HS-5 (cell line): Measurements from ENCODE around the gene TAPBP.
A peak's percentile ranks its signal among the peaks of the same experiment; 100 is the strongest.
"Not testable (repeated sequence)": the region's sequence is repeated elsewhere in the genome, so short reads cannot be mapped to it uniquely, and the experiment has no call there.

Experiments used
- DNase-seq: peaks from one replicate; pipeline ENCODE4 v3.0.0-alpha.2; 2012; ENCODE audit warnings: low read depth

The TAPBP gene

DNA sequence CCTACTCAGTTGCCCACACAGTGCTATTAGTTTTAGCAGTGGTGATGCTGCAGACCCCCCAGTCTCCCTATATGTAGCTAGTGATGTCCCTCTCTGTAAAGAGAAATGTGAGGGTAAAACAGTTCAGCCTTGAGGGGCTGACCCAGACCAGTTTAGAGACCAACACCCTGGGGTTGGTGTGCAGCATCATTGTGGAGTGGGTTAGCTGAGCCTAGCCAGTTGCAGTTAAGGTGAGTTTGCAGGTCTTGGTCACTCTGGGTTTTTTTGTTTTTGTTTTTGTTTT, 37.4 kb downstream of the TAPBP start:
- no peak for DNase-seq

DNA sequence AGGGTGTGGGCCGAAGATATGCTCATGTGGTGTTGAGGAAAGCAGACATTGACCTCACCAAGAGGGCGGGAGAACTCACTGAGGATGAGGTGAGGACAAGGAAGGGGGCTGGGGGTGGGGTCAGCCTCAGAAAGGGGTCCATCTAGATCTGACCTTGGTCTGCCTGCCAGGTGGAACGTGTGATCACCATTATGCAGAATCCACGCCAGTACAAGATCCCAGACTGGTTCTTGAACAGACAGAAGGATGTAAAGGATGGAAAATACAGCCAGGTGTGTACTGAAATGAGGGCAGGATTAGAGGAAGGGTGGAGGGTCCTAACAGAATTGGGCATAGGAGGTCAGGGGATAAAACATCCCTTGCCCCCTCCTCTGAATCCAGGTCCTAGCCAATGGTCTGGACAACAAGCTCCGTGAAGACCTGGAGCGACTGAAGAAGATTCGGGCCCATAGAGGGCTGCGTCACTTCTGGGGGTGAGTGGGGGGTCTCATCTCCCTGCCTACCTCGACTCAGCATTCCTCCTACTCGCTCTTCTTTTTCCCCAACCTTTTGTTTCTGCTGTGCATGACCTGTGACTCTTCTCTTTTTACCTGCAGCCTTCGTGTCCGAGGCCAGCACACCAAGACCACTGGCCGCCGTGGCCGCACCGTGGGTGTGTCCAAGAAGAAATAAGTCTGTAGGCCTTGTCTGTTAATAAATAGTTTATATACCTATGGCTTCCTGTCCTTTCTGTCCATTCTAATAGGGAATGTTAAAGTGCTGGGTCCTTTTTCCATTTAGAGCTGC, 37.9 kb downstream of the TAPBP start:
- not testable (repeated sequence) for DNase-seq

DNA sequence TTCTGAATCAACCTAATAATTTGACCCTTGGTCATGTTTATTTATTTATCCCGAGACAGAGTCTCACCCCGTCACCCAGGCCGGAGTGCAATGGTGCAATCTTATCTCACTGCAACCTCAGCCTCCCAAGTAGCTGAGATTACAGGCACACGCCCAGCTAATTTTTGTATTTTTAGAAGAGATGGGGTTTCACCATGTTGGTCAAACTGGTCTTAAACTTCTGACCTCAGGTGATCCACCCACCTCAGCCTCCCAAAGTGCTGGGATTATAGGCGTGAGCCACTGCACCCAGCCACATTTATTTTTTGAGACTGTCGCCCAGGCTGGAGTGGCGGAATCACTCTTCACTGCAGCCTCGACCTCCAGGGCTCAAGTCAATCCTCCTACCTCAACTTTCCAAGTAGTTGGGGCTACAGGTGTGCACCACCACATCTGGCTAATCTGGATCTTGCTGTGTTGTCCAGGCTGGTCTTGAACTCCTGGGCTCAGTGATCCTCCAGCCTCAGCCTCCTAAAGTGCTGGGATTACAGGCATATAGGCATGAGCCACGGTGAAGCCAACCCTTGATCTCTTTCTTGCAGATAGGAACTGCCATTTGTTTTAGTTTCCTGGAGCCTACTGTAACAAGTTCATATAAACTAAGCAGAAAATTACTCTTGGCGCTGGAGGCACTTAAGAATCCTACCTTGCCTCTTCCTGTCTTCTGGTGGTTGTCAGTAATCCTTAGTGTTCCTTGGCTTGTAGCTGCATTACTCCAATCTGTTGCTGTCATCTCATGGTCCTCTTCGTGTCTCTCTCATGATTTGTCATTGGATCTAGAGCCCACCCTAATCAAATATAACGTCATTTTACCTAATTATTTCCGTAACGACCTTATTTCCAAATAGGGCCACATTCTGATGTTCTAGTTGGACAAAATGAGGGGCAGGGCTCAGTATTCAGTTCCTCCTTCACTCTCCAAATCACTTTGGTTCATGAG, 39.7 kb downstream of the TAPBP start:
- DNase-seq: no peak

DNA sequence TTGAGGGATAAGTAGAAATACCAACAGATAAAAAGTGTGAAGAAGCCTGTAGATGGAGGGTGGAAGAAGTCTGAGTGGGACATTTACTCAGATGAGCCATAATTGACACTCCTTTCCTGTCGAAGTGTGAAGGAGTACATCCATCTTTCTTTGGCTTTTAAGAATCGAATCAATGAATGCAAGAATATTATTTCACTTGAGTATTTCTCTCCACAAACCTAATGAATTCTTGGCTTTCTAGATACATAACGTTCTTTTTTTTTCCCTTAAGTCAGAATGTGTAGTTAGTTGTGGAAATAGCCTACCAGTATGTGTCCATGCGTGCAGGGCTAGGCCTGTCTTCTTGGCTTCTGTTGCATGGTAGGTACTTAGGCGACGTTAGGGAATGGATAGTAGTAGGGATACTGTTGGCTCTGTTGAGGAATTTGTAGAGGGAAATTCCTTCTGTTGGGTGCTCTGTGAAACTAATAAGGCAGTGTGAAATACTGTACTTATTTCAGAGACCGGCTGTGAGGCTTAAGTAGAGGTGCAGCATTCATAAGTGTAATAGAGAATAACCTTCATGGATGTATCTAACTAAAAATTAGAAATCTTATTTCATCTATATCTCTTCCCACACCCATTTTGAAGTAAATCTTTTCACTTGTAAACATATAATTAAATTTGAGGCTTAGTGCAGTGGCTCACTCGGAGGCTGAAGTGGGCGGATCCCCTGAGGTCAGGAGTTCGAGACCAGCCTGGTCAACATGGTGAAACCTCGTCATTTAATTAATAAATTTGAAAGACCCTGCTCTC, 40.6 kb downstream of the TAPBP start:
- DNase-seq: no peak

DNA sequence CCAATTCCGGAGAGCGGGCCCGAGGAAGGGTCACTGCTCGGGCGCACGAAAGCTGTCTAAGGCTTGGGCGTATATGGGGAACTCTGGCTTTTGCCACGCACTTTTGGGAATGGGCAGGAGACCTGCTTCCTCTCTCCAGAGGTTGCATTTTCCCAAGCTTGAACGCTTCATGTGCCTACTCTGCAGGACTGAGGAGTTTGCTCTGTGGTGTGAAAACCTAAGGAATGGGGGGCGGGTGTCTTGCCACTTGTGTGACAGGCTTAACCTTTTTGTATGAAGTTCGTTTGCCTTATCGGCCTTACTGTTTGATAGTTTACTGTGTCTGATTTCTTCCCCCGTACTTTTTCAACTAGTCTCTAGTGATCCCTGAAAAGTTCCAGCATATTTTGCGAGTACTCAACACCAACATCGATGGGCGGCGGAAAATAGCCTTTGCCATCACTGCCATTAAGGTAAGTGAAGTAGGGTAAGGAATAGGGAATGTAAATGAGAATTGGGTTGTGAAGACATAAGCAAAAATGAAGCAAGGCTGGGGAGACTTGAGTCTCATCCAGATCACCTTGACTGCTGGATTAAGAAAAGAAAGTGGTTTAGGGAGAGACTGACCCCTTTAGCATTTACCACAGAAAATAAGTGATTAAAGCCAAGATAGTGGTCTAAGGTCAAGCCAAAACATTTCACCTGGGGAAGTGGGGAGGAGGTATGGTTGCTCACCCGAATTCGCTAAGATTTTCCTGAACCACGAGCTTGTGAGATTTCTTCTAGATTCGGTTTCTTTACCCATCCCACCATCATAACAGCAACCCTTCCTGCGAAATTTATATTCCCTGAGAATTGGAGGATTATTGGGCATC, 41.4 kb downstream of the TAPBP start:
- no peak for DNase-seq

DNA sequence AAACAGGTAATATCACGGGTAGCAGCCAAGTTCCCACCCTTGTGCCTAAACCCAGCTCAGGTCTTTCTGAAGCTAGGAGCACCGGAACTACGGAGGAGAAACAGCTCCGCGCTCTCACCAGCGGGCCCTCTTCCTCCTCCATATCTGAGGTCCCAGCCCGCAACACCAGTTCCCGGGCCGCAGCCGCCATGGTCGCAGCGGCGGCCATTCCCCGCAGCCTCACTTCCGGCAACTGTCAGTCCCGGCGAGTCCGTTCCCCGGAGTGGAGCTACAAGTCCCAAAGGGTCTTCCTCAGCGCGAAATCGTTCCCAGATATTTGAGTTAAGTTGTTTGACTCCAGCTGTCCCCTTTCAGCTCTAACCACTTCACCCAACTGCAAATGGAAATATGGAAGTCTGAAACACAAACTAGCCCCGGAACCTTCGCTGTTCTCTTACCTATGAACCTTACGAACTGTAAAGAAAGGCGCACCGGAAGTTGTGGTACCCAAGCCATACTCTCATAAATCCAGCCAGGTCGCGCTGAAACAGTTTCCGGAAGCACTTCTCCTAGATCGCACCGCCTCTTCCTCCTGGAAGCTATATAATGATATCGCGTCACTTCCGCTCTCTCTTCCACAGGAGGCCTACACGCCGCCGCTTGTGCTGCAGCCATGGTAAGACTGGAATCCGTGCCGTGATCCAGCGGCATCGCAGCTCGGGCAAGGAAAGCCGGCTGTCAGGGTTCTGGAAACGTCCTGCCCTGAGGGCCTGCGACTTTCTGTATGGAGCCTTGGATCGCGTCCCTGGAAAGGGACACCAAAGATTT, 42.2 kb downstream of the TAPBP start, which contains the start of the genes RPS18 and VPS52:
Gene RPS18, plus strand, starts transcription at position 608 of the 807 bp plus-strand sequence. Its CDS starts 45 bp downstream, at position 653.
Gene VPS52, minus strand, starts transcription at position 409 of the 807 bp plus-strand sequence. Its CDS starts 201 bp downstream, at position 208.
- DNase-seq: peak; percentile 98

DNA sequence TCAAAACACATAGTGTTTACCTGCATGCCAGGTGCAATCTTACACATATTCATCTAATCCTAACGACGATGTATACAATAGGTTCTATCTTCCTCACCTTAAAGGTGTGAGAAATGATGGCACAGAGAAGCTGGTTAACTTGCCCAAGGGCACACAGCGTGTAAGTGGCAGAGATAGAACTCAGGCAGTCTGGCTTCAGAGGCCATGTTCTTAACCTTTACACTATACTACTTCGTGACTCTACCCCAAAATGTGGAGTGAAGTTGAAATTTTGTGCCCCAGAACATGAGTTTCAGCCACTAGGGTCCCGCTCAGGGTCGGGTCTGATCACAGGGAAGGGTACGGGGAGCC, 42.8 kb downstream of the TAPBP start:
- DNase-seq: no peak

DNA sequence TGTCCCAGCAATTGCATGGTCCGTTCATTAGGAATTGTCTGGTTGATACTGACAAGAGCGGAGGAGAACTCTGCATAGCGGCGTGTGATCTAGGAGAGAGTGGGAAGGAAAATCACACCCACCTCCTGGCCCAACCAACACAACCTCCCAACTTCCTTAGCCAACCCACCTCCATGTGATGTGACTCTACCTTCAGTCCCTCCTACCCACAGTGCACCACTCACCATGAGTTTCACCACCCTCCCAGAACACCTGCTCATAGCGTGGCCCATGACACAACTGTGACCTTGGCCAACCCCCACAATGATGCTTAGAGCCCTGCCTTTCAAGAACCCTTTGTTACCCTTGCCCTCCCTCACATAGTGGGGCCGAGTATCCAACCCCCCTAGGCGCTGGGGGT, 49.9 kb downstream of the TAPBP start:
- no peak for DNase-seq

DNA sequence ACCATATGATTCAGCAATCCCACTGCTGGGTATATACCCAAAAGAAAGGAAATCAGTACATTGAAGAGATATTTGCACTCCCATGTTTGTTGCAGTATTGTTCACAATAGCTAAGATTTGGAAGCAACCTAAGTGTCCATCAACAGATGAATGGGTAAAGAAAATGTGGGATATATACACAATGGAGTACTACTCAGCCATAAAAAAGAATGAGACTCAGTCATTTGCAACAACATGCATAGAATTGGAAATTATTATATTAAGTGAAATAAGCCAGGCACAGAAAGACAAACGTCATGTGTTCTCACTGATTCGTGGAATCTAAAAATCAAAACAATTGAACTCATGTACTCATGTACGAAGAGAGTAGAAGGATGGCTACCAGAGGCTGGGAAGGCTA, 51.4 kb downstream of the TAPBP start:
- not testable (repeated sequence) for DNase-seq

DNA sequence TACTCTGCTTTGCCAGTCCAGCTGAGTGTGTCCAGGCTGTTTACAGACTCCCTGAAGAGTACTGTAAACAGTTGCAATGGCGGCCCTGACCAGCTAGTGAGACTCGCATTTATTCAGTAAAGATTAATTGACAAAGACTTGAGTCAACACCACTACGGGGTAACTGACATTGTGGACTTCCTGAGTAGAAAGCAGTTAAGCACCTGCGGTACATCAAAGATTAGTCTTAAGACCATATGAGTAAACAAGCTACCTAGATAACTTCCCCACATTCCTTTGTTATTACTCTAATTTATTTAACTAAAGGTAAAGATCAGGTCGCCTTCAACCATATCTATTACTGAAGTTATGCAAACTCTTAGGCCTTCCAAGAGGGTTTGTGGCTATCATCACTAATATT, 54.8 kb downstream of the TAPBP start:
- DNase-seq: no peak

DNA sequence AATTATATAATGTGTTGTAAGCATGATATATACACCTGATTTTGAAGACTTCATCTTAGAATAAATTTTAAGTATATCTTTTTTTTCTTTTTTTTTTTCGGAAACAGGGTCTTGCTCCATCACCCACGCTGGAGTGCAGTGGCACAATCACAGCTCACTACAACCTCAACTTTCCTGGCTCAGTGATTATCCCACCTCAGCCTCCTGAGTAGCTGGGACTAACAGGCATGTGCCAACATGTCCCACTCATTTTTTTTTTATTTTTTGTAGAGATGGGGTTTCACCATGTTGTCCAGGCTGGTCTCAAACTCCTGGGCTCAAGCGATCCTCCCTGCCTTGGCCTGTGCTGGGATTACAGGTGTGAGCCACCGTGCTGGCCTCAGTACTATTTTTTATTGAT, 59.3 kb downstream of the TAPBP start:
- no peak for DNase-seq

DNA sequence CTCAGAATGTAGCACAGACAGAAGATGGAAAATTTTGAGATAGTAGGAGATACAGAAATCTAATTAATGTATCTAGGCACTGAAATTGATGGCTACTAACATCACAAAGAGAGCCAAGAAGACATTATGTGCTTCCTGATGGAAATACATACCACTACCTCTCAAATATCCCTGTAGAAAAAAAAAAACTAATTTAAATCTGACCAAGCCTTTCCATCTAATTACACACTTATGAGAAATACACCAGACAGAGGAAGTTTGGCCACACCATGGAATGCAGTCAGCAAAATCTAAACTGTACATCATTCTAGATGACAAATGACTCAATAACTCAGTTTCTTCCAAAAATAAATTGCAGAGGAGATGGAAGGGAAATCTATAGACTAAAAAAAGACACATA, 61.1 kb downstream of the TAPBP start:
- DNase-seq: no peak

DNA sequence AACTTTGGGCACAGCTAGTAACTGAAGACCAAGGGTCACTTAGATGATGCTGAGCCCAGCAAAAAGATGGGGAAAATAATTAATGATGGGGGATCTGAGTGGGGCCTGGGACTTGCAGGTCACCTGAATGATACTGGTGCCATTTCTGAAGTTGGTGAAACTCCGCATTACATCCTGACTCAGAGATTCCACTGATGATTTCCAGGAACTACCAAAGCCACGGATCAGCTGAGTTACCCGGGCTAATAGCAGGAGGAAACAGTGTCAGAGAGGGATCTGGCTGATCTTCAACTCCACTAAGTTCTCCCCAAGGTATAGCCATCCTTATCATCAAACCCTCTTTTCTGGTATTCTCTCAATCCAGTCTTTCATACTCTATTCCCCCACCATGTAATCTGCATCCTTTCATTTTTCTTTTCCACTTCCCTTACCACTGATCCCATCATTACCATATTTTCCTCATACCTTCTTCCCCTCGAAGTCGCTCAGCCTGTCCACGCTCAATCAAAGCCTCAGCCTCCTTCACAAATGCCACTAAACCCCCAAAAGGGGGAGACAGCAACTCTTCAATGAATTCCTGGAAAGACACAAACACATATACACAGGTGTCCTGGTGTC, 62.4 kb downstream of the TAPBP start:
- no peak for DNase-seq

DNA sequence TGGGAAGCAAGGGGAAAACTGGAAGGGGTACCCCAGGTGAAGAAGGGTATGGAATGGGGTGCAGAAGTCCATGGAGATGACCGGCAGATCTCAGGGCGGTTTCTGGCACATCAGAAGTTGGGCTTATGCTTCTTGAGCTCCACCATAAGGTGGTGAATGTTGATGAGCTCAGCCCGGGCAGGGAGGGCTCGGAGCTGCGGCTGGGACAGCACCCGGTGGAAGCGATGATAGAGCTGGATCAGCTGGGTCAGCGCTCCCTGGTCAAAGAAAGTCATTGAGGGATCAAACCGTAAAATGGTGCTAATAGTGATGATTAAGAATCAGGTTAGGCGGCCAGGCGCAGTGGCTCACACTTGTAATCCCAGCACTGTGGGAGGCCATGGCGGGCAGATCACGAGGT, 63.1 kb downstream of the TAPBP start:
- DNase-seq: no peak

DNA sequence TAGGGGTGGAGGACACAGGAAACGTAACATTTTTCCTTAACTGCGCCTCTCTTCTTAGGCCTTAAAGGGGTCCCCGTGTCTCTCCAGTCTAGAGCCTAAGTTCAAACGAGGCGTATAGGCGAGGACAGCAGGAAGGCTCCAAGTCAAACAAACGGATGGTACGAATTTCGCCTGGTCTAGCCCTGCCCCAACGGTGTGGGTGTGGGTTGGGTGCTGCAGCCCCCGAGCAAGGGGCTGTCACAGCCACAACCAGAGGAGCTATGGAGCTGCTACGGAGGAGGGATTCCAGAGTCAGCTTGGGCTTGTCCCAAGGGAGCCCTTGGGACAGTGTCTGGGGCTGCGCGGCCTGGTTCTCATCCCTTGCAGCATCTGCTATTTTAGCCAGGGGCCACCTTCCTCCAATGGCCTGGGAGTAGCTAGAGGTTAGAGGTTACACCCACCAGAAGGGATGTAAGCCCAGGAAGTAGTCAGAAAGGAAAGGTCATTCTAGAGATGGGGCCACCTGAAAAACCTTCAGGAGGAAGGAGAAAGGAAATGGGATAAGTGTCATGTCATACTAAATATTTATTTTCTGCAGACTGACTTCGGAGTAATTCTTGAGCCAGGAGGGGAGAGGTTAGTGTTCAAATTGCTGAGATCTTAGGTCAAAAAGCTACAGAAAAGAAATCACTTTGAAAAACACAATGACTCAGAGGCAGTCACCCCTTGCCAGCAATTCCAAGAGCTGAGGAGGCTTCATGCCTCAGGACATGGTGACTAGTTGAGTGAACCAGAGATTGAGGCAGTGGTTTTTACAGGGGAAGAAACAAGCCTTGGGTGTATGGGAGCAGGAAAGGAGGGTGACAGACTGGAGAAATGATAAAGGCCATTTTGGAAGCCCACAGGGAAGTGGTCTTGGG, 63.9 kb downstream of the TAPBP start:
- DNase-seq: peak; percentile 72
